HG03558 (cell line): ENCODE data around the gene OR2A1.
"Not testable (repeated sequence)": the region's sequence is repeated elsewhere in the genome, so short reads cannot be mapped to it uniquely, and the experiment has no call there.

Experiments used
- ATAC-seq: cut with Tn5 transposase; IDR thresholded peaks from one replicate; pipeline ENCODE4 v1.9.1; 2021; ENCODE audit warnings: moderate number of reproducible peaks; ENCODE audit not compliant: unreplicated experiment; ENCODE audit errors: extremely low read depth

The OR2A1 gene

GRCh38 chr7:144321677-144322206, 9.5 kb downstream of the OR2A1 start:
- not testable (repeated sequence) for ATAC-seq

GRCh38 chr7:144323359-144323758, 11.1 kb downstream of the OR2A1 start:
- not testable (repeated sequence) for ATAC-seq

- not testable (repeated sequence) for ATAC-seq
Measured at GRCh38 chr7:144325868-144326267, 13.6 kb downstream of the OR2A1 start.

GRCh38 chr7:144330044-144330443, 17.8 kb downstream of the OR2A1 start:
- not testable (repeated sequence) for ATAC-seq

GRCh38 chr7:144331221-144331995, 19.2 kb downstream of the OR2A1 start:
- ATAC-seq: not testable (repeated sequence)

GRCh38 chr7:144331996-144332288, 19.7 kb downstream of the OR2A1 start:
- not testable (repeated sequence) for ATAC-seq

- not testable (repeated sequence) for ATAC-seq
Measured at GRCh38 chr7:144348625-144349024, 36.4 kb downstream of the OR2A1 start.

- ATAC-seq: not testable (repeated sequence)
Measured at GRCh38 chr7:144351667-144352066, 39.4 kb downstream of the OR2A1 start.

GRCh38 chr7:144355176-144355822, 43.1 kb downstream of the OR2A1 start, which contains the start of gene ARHGEF5:
ARHGEF5 (plus strand) TSS chr7:144355402; CDS start chr7:144362670, 7,268 bp downstream.
- ATAC-seq: peak; percentile 56

GRCh38 chr7:144356185-144356584, 44.0 kb downstream of the OR2A1 start:
- ATAC-seq: not testable (repeated sequence)

- ATAC-seq: not testable (repeated sequence)
Measured at GRCh38 chr7:144356860-144357259, 44.6 kb downstream of the OR2A1 start.

GRCh38 chr7:144362061-144362460, 49.8 kb downstream of the OR2A1 start:
- ATAC-seq: not testable (repeated sequence)

GRCh38 chr7:144365523-144365922, 53.3 kb downstream of the OR2A1 start:
- not testable (repeated sequence) for ATAC-seq

GRCh38 chr7:144367250-144367649, 55.0 kb downstream of the OR2A1 start:
- not testable (repeated sequence) for ATAC-seq

- ATAC-seq: not testable (repeated sequence)
Measured at GRCh38 chr7:144369221-144369620, 57.0 kb downstream of the OR2A1 start.
